Adrenal gland (tissue), 12 donors: ENCODE measurements around the gene GARS1. TPM values are rescaled to one million over a fixed set of nuclear protein-coding genes. Genes with fewer than 3 reads are reported as not detected.

Experiments
- DNase-seq, 7 donors: peaks; one replicate each; pipeline ENCODE4 v3.0.0-alpha.2; 2019 to 2020
- H3K27ac ChIP-seq, 5 donors: fragments of 200-600 bp; sonication (generic) in 4 of 5; 1 replicate in 3 of 5; 2 replicates in 2 of 5; pipeline versions ENCODE4 v1.5.1 to v1.8.0; 2016 to 2020; ENCODE audit warnings: mild to moderate bottlenecking in 1 of 5
- H3K27me3 ChIP-seq: fragments of 200-600 bp; 2 replicates; pipeline ENCODE4 v1.8.0; 2021
- H3K36me3 ChIP-seq, 2 donors: fragments of 200-600 bp; replicated peaks in 1 of 2; 1 replicate in 1 of 2; 2 replicates in 1 of 2; pipeline versions ENCODE4 v1.5.1 to v1.8.0; 2018 to 2022
- H3K4me1 ChIP-seq, 2 donors: fragments of 200-600 bp; replicated peaks in 1 of 2; 1 replicate in 1 of 2; 2 replicates in 1 of 2; pipeline versions ENCODE4 v1.5.1 to v1.8.0; 2018 to 2021
- H3K4me3 ChIP-seq, 4 donors: fragments of 200-600 bp; sonication (generic) in 3 of 4; one replicate each; pipeline ENCODE4 v1.5.1; 2016 to 2018
- H3K9me3 ChIP-seq, 3 donors: fragments of 200-600 bp; sonication (generic) in 1 of 3; replicated peaks in 1 of 3; 1 replicate in 2 of 3; 2 replicates in 1 of 3; pipeline versions ENCODE4 v1.5.1 to v1.8.0; 2016 to 2021
- POLR2A ChIP-seq, 2 donors: fragments of 450-650 bp; IDR thresholded peaks; one replicate each; pipeline ENCODE4 v1.6.1; 2017; ENCODE audit warnings: antibody characterized with exemption in 2 of 2, mild to moderate bottlenecking in 2 of 2, moderate library complexity in 1 of 2
- WGBS, 4 donors: extraction: QIAGEN DNeasy Blood & Tissue Kit in 2 of 4; methylation state at CpG; one replicate each; pipeline versions ENCODE4 v1.1.5 to v1.1.7; 2013 to 2017; 5-methylcytosine and 5-hydroxymethylcytosine counted together
- intact Hi-C, 2 donors: fragments of 100-400 bp; cut with DNase I; formaldehyde crosslinking; loops; one replicate each; pipeline versions ENCODE4 v1.14.1 to v1.15.0; 2022 to 2023
- polyA plus RNA-seq, 3 donors: library from polyadenylated mRNA; stranded (reverse); fragments of 200-250 nt in 2 of 3; fragments of 350-450 nt in 1 of 3; fragmentation: Illumina TruSeq in 1 of 3; extraction: RNeasy Lipid Tissue Mini Kit (QIAGEN cat#74804) in 1 of 3; gene quantifications; one replicate each; pipeline ENCODE4 v1.2.3, GENCODE V29; 2013 to 2014
- total RNA-seq, 9 donors: library from RNA; depleted of rRNA in 4 of 9; stranded (reverse); fragments of >200 nt in 4 of 9; fragments of 120-200 nt in 1 of 9; fragmentation: NEBNext Ultra II Directional in 1 of 9; extraction: Animal tissue kit (Norgen Biotek cat#: 25700) in 1 of 9; gene quantifications; one replicate each; pipeline versions ENCODE4 v1.1.0 to v1.2.4, GENCODE V29; 2013 to 2023
- TF ChIP-seq, protein P1 (sequence below), 6 experiments: fragments of 450-650 bp in 4 of 6; fragments of 200-600 bp in 2 of 6; sonication (generic) in 1 of 6; IDR thresholded peaks; 1 replicate in 5 of 6; 2 replicates in 1 of 6; pipeline versions ENCODE4 v1.5.1 to v1.8.0; 2016 to 2021; ENCODE audit warnings: antibody characterized with exemption in 6 of 6, mild to moderate bottlenecking in 2 of 6, moderate library complexity in 1 of 6
- donor health status: healthy with polysubstance abuse.
- donor health status: Bipolar disorder and iron deficiency.
- donor health status: DM: yes; HTN: yes; CAD: no.
- donor health status: DM: no; HTN: no; CAD: no.
- donor health status: DM: no; HTN: no; CAD: no.
- donor health status: DM: yes; HTN: yes; CAD: no.

GARS1 gene
- total and polyA plus RNA-seq, 12 donors: 36.3 to 188 (median 69.4) TPM

DNA sequence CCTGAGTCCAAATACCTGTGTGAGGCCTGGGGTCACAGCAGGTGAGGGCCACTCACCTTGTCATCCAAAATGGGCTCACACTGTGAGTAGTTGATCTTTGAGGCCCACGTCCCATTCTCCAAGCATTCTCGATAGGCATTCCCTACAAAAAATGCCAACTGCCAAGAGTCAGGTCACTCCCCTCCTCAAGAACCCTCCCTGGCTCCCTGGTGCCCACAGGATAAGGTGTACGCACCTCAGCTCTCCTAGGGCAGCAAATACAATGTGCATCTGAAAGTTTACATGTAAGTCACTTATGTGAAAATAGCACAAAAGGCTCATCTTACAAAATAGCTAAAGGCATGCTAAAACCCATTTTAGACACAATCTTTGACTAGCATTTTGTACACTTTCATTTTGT, 72.5 kb downstream of the GARS1 start:
- H3K4me3 ChIP-seq: no peak overlapping the region
- intact Hi-C loops: no loop called here

DNA sequence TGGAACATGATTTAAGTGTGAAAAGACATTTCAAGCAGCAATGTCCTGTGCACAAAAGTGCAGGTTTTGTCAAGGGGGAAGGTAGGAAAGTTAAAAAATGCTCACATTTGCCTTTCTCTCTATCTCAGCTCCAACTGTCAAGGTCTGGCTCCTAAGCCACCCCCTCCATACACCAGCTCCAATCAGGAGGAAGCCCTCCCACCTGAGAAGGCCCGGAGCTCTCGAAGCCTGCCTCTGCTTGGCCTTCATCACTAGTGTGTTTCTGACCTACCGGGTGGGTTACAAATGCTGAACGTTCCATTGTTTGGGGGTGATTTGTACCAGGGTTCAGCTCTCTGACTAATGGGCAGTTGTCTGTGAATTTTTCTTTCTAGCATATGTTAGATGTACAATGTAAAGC, 73.4 kb downstream of the GARS1 start:
- Histone ChIP-seq H3K27me3 (no peaks in the 10 kb centered on the region), H3K27ac (no peak overlapping the region), H3K4me3 (no peak overlapping the region), H3K4me1 (no peaks in the 10 kb centered on the region), H3K36me3 (no peaks in the 10 kb centered on the region), H3K9me3 (no peaks in the 10 kb centered on the region)
- no peak for TF ChIP-seq POLR2A (IDR thresholded peaks at IDR 0.05)
- TF ChIP-seq, protein P1, sequence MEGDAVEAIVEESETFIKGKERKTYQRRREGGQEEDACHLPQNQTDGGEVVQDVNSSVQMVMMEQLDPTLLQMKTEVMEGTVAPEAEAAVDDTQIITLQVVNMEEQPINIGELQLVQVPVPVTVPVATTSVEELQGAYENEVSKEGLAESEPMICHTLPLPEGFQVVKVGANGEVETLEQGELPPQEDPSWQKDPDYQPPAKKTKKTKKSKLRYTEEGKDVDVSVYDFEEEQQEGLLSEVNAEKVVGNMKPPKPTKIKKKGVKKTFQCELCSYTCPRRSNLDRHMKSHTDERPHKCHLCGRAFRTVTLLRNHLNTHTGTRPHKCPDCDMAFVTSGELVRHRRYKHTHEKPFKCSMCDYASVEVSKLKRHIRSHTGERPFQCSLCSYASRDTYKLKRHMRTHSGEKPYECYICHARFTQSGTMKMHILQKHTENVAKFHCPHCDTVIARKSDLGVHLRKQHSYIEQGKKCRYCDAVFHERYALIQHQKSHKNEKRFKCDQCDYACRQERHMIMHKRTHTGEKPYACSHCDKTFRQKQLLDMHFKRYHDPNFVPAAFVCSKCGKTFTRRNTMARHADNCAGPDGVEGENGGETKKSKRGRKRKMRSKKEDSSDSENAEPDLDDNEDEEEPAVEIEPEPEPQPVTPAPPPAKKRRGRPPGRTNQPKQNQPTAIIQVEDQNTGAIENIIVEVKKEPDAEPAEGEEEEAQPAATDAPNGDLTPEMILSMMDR (IDR thresholded peaks at IDR 0.05): no peak
- no peak for DNase-seq
- intact Hi-C loops: no loop called here
- WGBS, 4 donors: 52 to 84% (median 70%) methylated on average over 2 to 4 of the region's 4 CpGs

More for the DNA sequence above, 72.5 kb downstream of the GARS1 start:
- no peaks in the 10 kb centered on the region for H3K9me3 ChIP-seq
- H3K27ac ChIP-seq: no peak overlapping the region
- H3K4me1 ChIP-seq: no peaks in the 10 kb centered on the region
- H3K27me3 ChIP-seq: no peaks in the 10 kb centered on the region
- WGBS, 4 donors: 72 to 84% (median 80%) methylated on average over 2 to 3 of the region's 3 CpGs
- no peak for DNase-seq
- TF ChIP-seq, protein P1 (IDR thresholded peaks at IDR 0.05): no peak
- no peak for TF ChIP-seq POLR2A (IDR thresholded peaks at IDR 0.05)
- H3K36me3 ChIP-seq: no peaks in the 10 kb centered on the region

DNA sequence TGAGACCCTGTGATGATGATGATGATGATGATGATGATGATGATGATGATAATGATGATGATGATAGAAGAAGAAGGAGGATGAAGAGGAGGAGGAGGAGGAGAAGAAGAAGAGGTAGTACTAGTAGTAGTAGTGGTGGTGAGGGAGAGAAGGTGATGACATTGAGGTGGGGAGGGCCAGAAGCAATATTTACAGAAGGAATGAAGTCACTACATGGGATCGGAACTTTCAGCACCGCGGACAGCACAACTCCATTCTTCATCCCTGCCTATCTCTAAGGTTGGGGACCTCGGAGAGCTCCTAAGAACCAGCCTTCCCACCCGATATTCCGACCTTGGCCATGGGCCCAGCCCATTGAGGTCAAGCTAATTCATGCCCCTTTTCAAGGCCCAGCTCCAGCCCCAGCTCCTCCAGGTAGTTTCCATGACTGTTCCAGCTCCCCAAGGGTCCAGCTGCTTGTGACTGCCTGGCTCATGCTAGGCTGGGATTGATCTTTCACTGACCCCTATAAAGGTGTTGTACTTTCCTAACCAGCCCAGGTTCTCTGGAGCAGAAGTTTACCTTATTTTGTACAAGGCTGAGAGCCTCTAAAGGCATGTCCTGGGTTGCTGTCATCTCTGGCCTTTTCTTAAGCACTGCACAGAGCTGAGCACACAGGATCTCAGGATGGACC, 77.3 kb downstream of the GARS1 start:
- WGBS, 4 donors: 2 to 8% (median 5%) methylated on average over 5 to 6 of the region's 6 CpGs
- H3K27me3 ChIP-seq: no peaks in the 10 kb centered on the region
- H3K9me3 ChIP-seq: no peaks in the 10 kb centered on the region
- TF ChIP-seq, protein P1 (IDR thresholded peaks at IDR 0.05): no peak
- TF ChIP-seq POLR2A (IDR thresholded peaks at IDR 0.05): no peak
- H3K4me3 ChIP-seq: no peak overlapping the region
- H3K4me1 ChIP-seq: no peaks in the 10 kb centered on the region
- no peak overlapping the region for H3K27ac ChIP-seq
- peak; percentile 44 to 70 (median 59) for DNase-seq
- intact Hi-C loops: no loop called here
- H3K36me3 ChIP-seq: no peaks in the 10 kb centered on the region

DNA sequence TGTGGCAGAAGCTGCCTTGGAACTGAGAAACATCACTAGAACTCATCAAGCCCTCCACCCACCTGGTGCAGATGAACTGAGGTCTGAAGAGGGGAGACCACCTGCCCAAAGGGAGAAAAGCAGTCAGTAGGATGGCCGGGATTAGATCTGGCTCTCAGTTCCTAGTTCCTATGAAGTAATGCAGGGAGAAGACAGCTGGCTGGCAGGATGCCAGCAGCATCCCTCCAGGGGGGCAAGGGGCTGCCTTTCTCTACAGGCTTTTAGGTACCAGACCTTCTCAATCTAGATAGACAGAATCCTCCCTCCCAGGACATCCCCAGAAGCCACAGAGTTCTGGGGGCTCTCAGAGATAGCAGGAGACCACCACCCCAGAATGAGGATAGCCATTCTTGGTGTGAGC, 79.7 kb downstream of the GARS1 start:
- intact Hi-C loops: no loop called here
- no peak overlapping the region for H3K27ac ChIP-seq
- 17 to 50% (median 41%) methylated on average over 1 of the region's 1 CpG for WGBS, 4 donors
- H3K36me3 ChIP-seq: no peaks in the 10 kb centered on the region
- no peak overlapping the region for H3K4me3 ChIP-seq
- no peak for TF ChIP-seq POLR2A (IDR thresholded peaks at IDR 0.05)
- TF ChIP-seq, protein P1 (IDR thresholded peaks at IDR 0.05): no peak
- H3K9me3 ChIP-seq: no peaks in the 10 kb centered on the region
- DNase-seq: no peak
- no peaks in the 10 kb centered on the region for H3K4me1 ChIP-seq
- H3K27me3 ChIP-seq: no peaks in the 10 kb centered on the region
